ENCODE measurements around the gene LIN9.
A peak's percentile ranks its signal among the peaks of the same experiment; 100 is the strongest.

Gene LIN9

GRCh38 chr1:226318471-226318870 lies 9.5 kb upstream of the LIN9 start:
- DNase-seq = no peak

- no peak for DNase-seq
Observed at GRCh38 chr1:226314055-226314454, 5.1 kb upstream of the LIN9 start.

- DNase-seq = no peak
Observed at GRCh38 chr1:226312065-226312464, 3.1 kb upstream of the LIN9 start.

GRCh38 chr1:226311376-226311775 lies 2.4 kb upstream of the LIN9 start:
- no peak for DNase-seq

- no peak for DNase-seq
Observed at GRCh38 chr1:226310637-226311195, 1.8 kb upstream of the LIN9 start.

- no peak for DNase-seq
Observed at GRCh38 chr1:226310245-226310540, 1.2 kb upstream of the LIN9 start.

- DNase-seq = peak; percentile 5
Observed at GRCh38 chr1:226309398-226310244, 657 bp upstream of the LIN9 start.

GRCh38 chr1:226308166-226308722 lies 720 bp downstream of the LIN9 start:
- DNase-seq = no peak

- DNase-seq = no peak
Observed at GRCh38 chr1:226306425-226306824, 2.5 kb downstream of the LIN9 start.

- no peak for DNase-seq
Observed at GRCh38 chr1:226305184-226305583, 3.8 kb downstream of the LIN9 start.

GRCh38 chr1:226304291-226304955 lies 4.5 kb downstream of the LIN9 start:
- DNase-seq = no peak

GRCh38 chr1:226302731-226303130 lies 6.2 kb downstream of the LIN9 start:
- no peak for DNase-seq

- no peak for DNase-seq
Observed at GRCh38 chr1:226296911-226297310, 12.1 kb downstream of the LIN9 start.

- no peak for DNase-seq
Observed at GRCh38 chr1:226293553-226293920, 15.4 kb downstream of the LIN9 start.

GRCh38 chr1:226292874-226293552 lies 16.0 kb downstream of the LIN9 start:
- no peak for DNase-seq

- no peak for DNase-seq
Observed at GRCh38 chr1:226287587-226287986, 21.4 kb downstream of the LIN9 start.

- DNase-seq = no peak
Observed at GRCh38 chr1:226281058-226281457, 27.9 kb downstream of the LIN9 start.

GRCh38 chr1:226279498-226279897 lies 29.5 kb downstream of the LIN9 start:
- no peak for DNase-seq

GRCh38 chr1:226277897-226278296 lies 31.1 kb downstream of the LIN9 start:
- no peak for DNase-seq

- no peak for DNase-seq
Observed at GRCh38 chr1:226276987-226277386, 32.0 kb downstream of the LIN9 start.

- DNase-seq = no peak
Observed at GRCh38 chr1:226276077-226276682, 32.8 kb downstream of the LIN9 start.

GRCh38 chr1:226274138-226274537 lies 34.8 kb downstream of the LIN9 start:
- DNase-seq = no peak

Measured in fibroblast of skin of scalp (primary cell).